HG03196 (cell line): ENCODE data around the gene TEAD1.
A peak's percentile ranks its signal among the peaks of the same experiment; 100 is the strongest.

Experiments used
- ATAC-seq: cut with Tn5 transposase; IDR thresholded peaks from one replicate; pipeline ENCODE4 v1.9.1; 2021; ENCODE audit not compliant: unreplicated experiment

TEAD1 gene

GRCh38 chr11:12705874-12706273, 31.7 kb downstream of the TEAD1 start:
- no peak for ATAC-seq

- ATAC-seq: no peak
Measured at GRCh38 chr11:12706545-12707499, 32.6 kb downstream of the TEAD1 start.

GRCh38 chr11:12707500-12707880, 33.3 kb downstream of the TEAD1 start:
- ATAC-seq: no peak

GRCh38 chr11:12711496-12711895, 37.3 kb downstream of the TEAD1 start:
- ATAC-seq: no peak

- no peak for ATAC-seq
Measured at GRCh38 chr11:12712132-12712531, 37.9 kb downstream of the TEAD1 start.

GRCh38 chr11:12715131-12715530, 40.9 kb downstream of the TEAD1 start:
- no peak for ATAC-seq

- no peak for ATAC-seq
Measured at GRCh38 chr11:12715941-12716340, 41.7 kb downstream of the TEAD1 start.

- no peak for ATAC-seq
Measured at GRCh38 chr11:12716816-12717215, 42.6 kb downstream of the TEAD1 start.

GRCh38 chr11:12717851-12718291, 43.6 kb downstream of the TEAD1 start:
- peak; percentile 79 for ATAC-seq

- no peak for ATAC-seq
Measured at GRCh38 chr11:12719221-12719620, 45.0 kb downstream of the TEAD1 start.

- ATAC-seq: no peak
Measured at GRCh38 chr11:12721816-12722604, 47.8 kb downstream of the TEAD1 start.

GRCh38 chr11:12723421-12724300, 49.4 kb downstream of the TEAD1 start:
- ATAC-seq: no peak

GRCh38 chr11:12724301-12725054, 50.3 kb downstream of the TEAD1 start:
- no peak for ATAC-seq

- no peak for ATAC-seq
Measured at GRCh38 chr11:12725055-12725862, 51.0 kb downstream of the TEAD1 start.

GRCh38 chr11:12725863-12726682, 51.9 kb downstream of the TEAD1 start:
- ATAC-seq: no peak

GRCh38 chr11:12727563-12728211, 53.5 kb downstream of the TEAD1 start:
- no peak for ATAC-seq

GRCh38 chr11:12728417-12728816, 54.2 kb downstream of the TEAD1 start:
- ATAC-seq: no peak

- no peak for ATAC-seq
Measured at GRCh38 chr11:12729941-12730340, 55.7 kb downstream of the TEAD1 start.
